PC-3 (cell line): ENCODE data around the gene CHRNG.

Experiments
- CTCF ChIP-seq: fragments of 300-600 bp; sonication (generic); conservative IDR thresholded peaks from 2 replicates; pipeline ENCODE4 v1.5.1; 2017; ENCODE audit warnings: antibody characterized with exemption, low read depth, mild to moderate bottlenecking, low read length
- EZH2 ChIP-seq: fragments of 300-600 bp; sonication (generic); IDR thresholded peaks from one replicate; pipeline ENCODE4 v1.6.1; 2017; ENCODE audit warnings: antibody characterized with exemption, mild to moderate bottlenecking, low read length; ENCODE audit not compliant: unreplicated experiment

- no peak for TF ChIP-seq EZH2
- no peak for TF ChIP-seq CTCF
Measured at GRCh38 chr2:232574674-232575403, 35.3 kb downstream of the CHRNG start.
